ENCODE results near the gene P4HB.

P4HB gene

GRCh38 chr17:81903415-81903831 is 43.1 kb upstream of the P4HB start:
- Histone ChIP-seq H3K36me3 (ENCODE audit: control insufficient read depth, insufficient read depth, low read length) (peaks cover 66% of the 10 kb centered on the region), H3K4me3 (ENCODE audit: extremely low read depth, insufficient read depth, low read length, poor library complexity, severe bottlenecking) (no peak overlapping the region), H3K9me3 (ENCODE audit: control insufficient read depth, low read length) (no peaks in the 10 kb centered on the region), H3K4me1 (ENCODE audit: control insufficient read depth, insufficient read depth, low read length, poor library complexity, severe bottlenecking) (peaks cover 11% of the 10 kb centered on the region), H3K27ac (ENCODE audit: low read depth, low read length, severe bottlenecking) (no peak overlapping the region)
- WGBS, 2 experiments (ENCODE audit: insufficient coverage in 2 of 2) = 95 to 98% methylated on average over 9 of the region's 10 CpGs

DNA sequence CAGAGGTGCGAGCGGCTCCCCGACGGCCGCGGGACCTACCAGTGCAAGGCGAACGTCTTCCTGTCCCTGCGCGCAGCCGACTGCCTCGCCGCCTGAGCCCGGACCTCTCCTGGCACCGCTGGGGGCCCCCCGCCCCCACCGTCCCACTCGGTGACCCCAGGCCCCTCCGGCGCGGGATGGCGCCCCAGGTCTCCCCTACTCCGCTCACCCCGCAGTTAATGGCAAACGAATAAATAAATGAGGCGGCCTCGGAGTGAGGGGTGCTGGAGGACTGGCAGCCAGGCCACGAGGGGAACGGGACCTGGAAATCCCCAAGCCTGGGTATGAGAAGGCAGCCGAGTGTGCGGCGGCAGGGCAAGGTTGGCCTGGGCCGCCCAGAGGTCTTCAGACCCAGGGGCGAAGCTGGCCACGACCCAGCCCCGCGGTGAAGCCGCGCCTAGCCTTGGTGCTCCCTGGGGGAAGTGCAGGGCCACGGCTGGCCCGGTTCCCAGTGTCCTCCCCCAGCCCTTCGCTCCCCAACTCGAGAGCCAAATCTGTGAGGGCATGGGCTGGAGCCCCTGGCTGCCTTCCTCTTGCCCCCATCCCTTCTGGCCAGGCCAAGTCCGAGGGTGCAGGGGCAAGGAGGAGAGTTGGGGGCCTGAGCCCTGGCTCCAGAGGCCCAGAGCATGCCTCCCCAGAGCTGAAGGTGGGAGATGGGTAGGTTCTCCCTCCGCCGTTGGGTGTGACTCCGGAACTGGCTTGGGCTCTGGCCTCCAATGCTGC is 42.5 kb upstream of the P4HB start:
- Histone ChIP-seq H3K9me3 (ENCODE audit: control insufficient read depth, low read length) (no peaks in the 10 kb centered on the region), H3K27ac (ENCODE audit: low read depth, low read length, severe bottlenecking) (no peak overlapping the region), H3K36me3 (ENCODE audit: control insufficient read depth, insufficient read depth, low read length) (peaks cover 66% of the 10 kb centered on the region), H3K4me1 (ENCODE audit: control insufficient read depth, insufficient read depth, low read length, poor library complexity, severe bottlenecking) (peaks cover 17% of the 10 kb centered on the region), H3K4me3 (ENCODE audit: extremely low read depth, insufficient read depth, low read length, poor library complexity, severe bottlenecking) (no peak overlapping the region)
- 75 to 76% methylated on average over 45 to 46 of the region's 47 CpGs for WGBS, 2 experiments (ENCODE audit: insufficient coverage in 2 of 2)

DNA sequence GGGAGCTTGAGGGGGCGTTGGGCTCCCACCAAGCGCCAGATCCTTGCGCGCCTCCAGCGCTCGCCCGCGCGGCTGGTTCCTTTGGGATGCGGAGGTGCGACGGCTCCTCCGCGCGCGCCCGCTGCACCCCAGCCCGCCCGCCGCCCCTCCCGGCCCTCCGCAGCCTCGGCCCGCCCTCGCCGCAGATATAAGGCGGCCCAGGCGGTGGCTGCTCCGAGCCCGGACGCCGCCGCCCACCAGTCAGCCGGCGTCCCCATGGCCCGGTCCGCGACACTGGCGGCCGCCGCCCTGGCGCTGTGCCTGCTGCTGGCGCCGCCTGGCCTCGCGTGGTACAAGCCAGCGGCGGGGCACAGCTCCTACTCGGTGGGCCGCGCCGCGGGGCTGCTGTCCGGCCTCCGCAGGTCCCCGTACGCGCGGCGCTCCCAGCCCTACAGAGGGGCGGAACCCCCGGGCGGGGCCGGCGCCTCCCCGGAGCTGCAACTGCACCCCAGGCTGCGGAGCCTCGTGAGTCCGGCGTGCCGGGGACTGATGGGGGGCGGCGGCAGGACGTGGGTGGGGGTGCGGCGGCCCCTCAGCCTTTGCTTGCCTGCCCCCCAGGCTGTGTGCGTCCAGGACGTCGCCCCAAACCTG is 41.8 kb upstream of the P4HB start, which contains the start of gene NPB:
NPB (plus strand) TSS at position 216 of the 630 bp plus-strand sequence; CDS start at position 256, 40 bp downstream.
- Histone ChIP-seq H3K27ac (ENCODE audit: low read depth, low read length, severe bottlenecking) (no peak within 1 kb of the TSS), H3K9me3 (ENCODE audit: control insufficient read depth, low read length) (no peaks in the 10 kb centered on the region), H3K36me3 (ENCODE audit: control insufficient read depth, insufficient read depth, low read length) (peaks cover 66% of the 10 kb centered on the region), H3K4me1 (ENCODE audit: control insufficient read depth, insufficient read depth, low read length, poor library complexity, severe bottlenecking) (peaks cover 21% of the 10 kb centered on the region), H3K4me3 (ENCODE audit: extremely low read depth, insufficient read depth, low read length, poor library complexity, severe bottlenecking) (peak within 1 kb of the TSS; percentile 5)
- 10 to 16% methylated on average over 56 to 72 of the region's 79 CpGs for WGBS, 2 experiments (ENCODE audit: insufficient coverage in 2 of 2)

- Histone ChIP-seq H3K27ac (ENCODE audit: low read depth, low read length, severe bottlenecking) (no peak overlapping the region), H3K36me3 (ENCODE audit: control insufficient read depth, insufficient read depth, low read length) (peaks cover 64% of the 10 kb centered on the region), H3K4me1 (ENCODE audit: control insufficient read depth, insufficient read depth, low read length, poor library complexity, severe bottlenecking) (peaks cover 21% of the 10 kb centered on the region), H3K4me3 (ENCODE audit: extremely low read depth, insufficient read depth, low read length, poor library complexity, severe bottlenecking) (peak overlapping the region; percentile 5), H3K9me3 (ENCODE audit: control insufficient read depth, low read length) (no peaks in the 10 kb centered on the region)
- 65 to 67% methylated on average over 20 to 21 of the region's 21 CpGs for WGBS, 2 experiments (ENCODE audit: insufficient coverage in 2 of 2)
Measured at GRCh38 chr17:81901167-81902022, 41.1 kb upstream of the P4HB start.

- Histone ChIP-seq H3K27ac (ENCODE audit: low read depth, low read length, severe bottlenecking) (no peak overlapping the region), H3K9me3 (ENCODE audit: control insufficient read depth, low read length) (no peaks in the 10 kb centered on the region), H3K36me3 (ENCODE audit: control insufficient read depth, insufficient read depth, low read length) (peaks cover 63% of the 10 kb centered on the region), H3K4me3 (ENCODE audit: extremely low read depth, insufficient read depth, low read length, poor library complexity, severe bottlenecking) (no peak overlapping the region), H3K4me1 (ENCODE audit: control insufficient read depth, insufficient read depth, low read length, poor library complexity, severe bottlenecking) (peaks cover 21% of the 10 kb centered on the region)
- 91% methylated on average over 17 of the region's 18 CpGs for WGBS, 2 experiments (ENCODE audit: insufficient coverage in 2 of 2)
Measured at GRCh38 chr17:81900181-81900820, 40.0 kb upstream of the P4HB start.

DNA sequence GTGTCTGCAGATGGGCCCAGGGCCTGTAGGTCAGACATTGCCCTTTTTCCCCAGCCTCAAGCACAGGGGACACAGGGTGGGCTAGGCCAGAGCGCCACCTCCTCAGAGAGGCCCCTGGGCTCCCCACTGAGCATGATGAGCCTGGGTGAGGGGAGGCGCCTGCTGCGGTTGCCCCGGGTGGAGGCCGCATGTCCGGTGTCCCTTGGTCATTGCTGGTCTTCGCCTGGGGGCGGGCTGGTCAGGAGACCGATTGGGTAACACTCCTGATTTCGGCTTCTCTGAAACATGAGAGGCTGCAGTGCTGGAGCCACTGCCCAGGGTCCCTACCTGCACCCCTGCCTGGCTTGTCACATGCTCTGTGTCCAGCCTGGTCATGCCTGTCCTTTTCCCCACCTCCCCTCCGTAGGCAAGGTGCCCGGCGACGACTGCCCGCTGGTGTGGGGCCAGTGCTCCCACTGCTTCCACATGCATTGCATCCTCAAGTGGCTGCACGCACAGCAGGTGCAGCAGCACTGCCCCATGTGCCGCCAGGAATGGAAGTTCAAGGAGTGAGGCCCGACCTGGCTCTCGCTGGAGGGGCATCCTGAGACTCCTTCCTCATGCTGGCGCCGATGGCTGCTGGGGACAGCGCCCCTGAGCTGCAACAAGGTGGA is 39.3 kb upstream of the P4HB start:
- Histone ChIP-seq H3K4me1 (ENCODE audit: control insufficient read depth, insufficient read depth, low read length, poor library complexity, severe bottlenecking) (peaks cover 21% of the 10 kb centered on the region), H3K4me3 (ENCODE audit: extremely low read depth, insufficient read depth, low read length, poor library complexity, severe bottlenecking) (no peak overlapping the region), H3K27ac (ENCODE audit: low read depth, low read length, severe bottlenecking) (no peak overlapping the region), H3K9me3 (ENCODE audit: control insufficient read depth, low read length) (no peaks in the 10 kb centered on the region), H3K36me3 (ENCODE audit: control insufficient read depth, insufficient read depth, low read length) (peaks cover 64% of the 10 kb centered on the region)
- 97 to 98% methylated on average over 19 to 21 of the region's 22 CpGs for WGBS, 2 experiments (ENCODE audit: insufficient coverage in 2 of 2)

GRCh38 chr17:81898885-81899284 is 38.5 kb upstream of the P4HB start:
- peaks cover 21% of the 10 kb centered on the region for H3K4me1 ChIP-seq (ENCODE audit: control insufficient read depth, insufficient read depth, low read length, poor library complexity, severe bottlenecking)
- H3K27ac ChIP-seq (ENCODE audit: low read depth, low read length, severe bottlenecking) = peak overlapping the region; percentile 25
- WGBS, 2 experiments (ENCODE audit: insufficient coverage in 2 of 2) = 87 to 93% methylated on average over 9 of the region's 9 CpGs
- peaks cover 65% of the 10 kb centered on the region for H3K36me3 ChIP-seq (ENCODE audit: control insufficient read depth, insufficient read depth, low read length)
- no peaks in the 10 kb centered on the region for H3K9me3 ChIP-seq (ENCODE audit: control insufficient read depth, low read length)
- no peak overlapping the region for H3K4me3 ChIP-seq (ENCODE audit: extremely low read depth, insufficient read depth, low read length, poor library complexity, severe bottlenecking)

GRCh38 chr17:81898029-81898866 is 37.9 kb upstream of the P4HB start:
- Histone ChIP-seq H3K4me1 (ENCODE audit: control insufficient read depth, insufficient read depth, low read length, poor library complexity, severe bottlenecking) (peaks cover 21% of the 10 kb centered on the region), H3K4me3 (ENCODE audit: extremely low read depth, insufficient read depth, low read length, poor library complexity, severe bottlenecking) (no peak overlapping the region), H3K27ac (ENCODE audit: low read depth, low read length, severe bottlenecking) (peak overlapping the region; percentile 25), H3K9me3 (ENCODE audit: control insufficient read depth, low read length) (no peaks in the 10 kb centered on the region), H3K36me3 (ENCODE audit: control insufficient read depth, insufficient read depth, low read length) (peaks cover 71% of the 10 kb centered on the region)
- WGBS, 2 experiments (ENCODE audit: insufficient coverage in 2 of 2) = 89 to 94% methylated on average over 17 to 18 of the region's 19 CpGs

DNA sequence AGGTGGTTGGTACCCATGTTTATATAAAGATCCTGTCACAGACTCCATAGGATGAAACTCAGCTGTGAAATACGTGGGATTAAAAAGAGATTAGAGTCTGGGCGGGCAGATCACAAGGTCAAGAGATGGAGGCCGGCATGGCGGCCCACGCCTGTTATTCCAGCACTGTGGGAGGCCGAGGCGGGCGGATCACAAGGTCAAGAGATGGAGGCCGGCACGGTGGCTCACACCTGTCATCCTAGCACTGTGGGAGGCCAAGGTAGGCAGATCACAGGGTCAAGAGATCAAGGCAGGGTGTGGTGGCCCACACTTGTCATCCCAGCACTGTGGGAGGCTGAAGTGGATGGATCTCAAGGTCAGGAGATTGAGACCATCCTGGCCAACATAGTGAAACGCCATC is 35.1 kb upstream of the P4HB start:
- 94 to 97% methylated on average over 9 to 10 of the region's 11 CpGs for WGBS, 2 experiments (ENCODE audit: insufficient coverage in 2 of 2)
- Histone ChIP-seq H3K4me3 (ENCODE audit: extremely low read depth, insufficient read depth, low read length, poor library complexity, severe bottlenecking) (no peak overlapping the region), H3K36me3 (ENCODE audit: control insufficient read depth, insufficient read depth, low read length) (peaks cover 65% of the 10 kb centered on the region), H3K4me1 (ENCODE audit: control insufficient read depth, insufficient read depth, low read length, poor library complexity, severe bottlenecking) (peaks cover 20% of the 10 kb centered on the region), H3K27ac (ENCODE audit: low read depth, low read length, severe bottlenecking) (no peak overlapping the region), H3K9me3 (ENCODE audit: control insufficient read depth, low read length) (no peaks in the 10 kb centered on the region)
